Upper lobe of right lung (tissue), 1 donor: ENCODE measurements around the gene WBP1L. TPM values are rescaled to one million over a fixed set of nuclear protein-coding genes. Genes with fewer than 3 reads are reported as not detected.

Source experiments
- ATAC-seq: fragments of 200-7000 bp; cut with Tn5 transposase; one replicate; pipeline ENCODE4 v1.9.1; 2020; ENCODE audit warnings: mild to moderate bottlenecking, moderate library complexity
- DNase-seq: peaks from one replicate; pipeline ENCODE4 v3.0.0-alpha.2; 2020
- H3K27ac ChIP-seq: fragments of 200-600 bp; one replicate; pipeline ENCODE4 v1.8.0; 2022
- H3K27me3 ChIP-seq: fragments of 200-600 bp; one replicate; pipeline ENCODE4 v1.8.0; 2022; ENCODE audit warnings: mild to moderate bottlenecking
- H3K36me3 ChIP-seq: fragments of 200-600 bp; one replicate; pipeline ENCODE4 v1.8.0; 2022
- H3K4me1 ChIP-seq: fragments of 200-600 bp; one replicate; pipeline ENCODE4 v1.8.0; 2022
- H3K4me3 ChIP-seq: fragments of 200-600 bp; one replicate; pipeline ENCODE4 v1.8.0; 2022; ENCODE audit warnings: mild to moderate bottlenecking
- H3K9me3 ChIP-seq: fragments of 200-600 bp; one replicate; pipeline ENCODE4 v1.8.0; 2022
- intact Hi-C: fragments of 100-400 bp; cut with DNase I; formaldehyde crosslinking; loops from one replicate; pipeline ENCODE4 v1.11.0; 2022
- total RNA-seq: library from RNA; stranded (reverse); fragmentation: NEBNext Ultra II Directional; extraction: Animal tissue kit (Norgen Biotek cat#: 25700); gene quantifications from one replicate; pipeline ENCODE4 v1.2.1, GENCODE V29; 2021
- TF ChIP-seq, protein P1 (sequence below): fragments of 200-600 bp; IDR thresholded peaks from one replicate; pipeline ENCODE4 v1.8.0; 2022; ENCODE audit warnings: antibody characterized with exemption
- donor health status: DM: no; HTN: yes; CAD: no; lungs with severe emphysema.

WBP1L gene
- total RNA-seq, 1 donor from 2014 or later: 49.0 TPM

DNA sequence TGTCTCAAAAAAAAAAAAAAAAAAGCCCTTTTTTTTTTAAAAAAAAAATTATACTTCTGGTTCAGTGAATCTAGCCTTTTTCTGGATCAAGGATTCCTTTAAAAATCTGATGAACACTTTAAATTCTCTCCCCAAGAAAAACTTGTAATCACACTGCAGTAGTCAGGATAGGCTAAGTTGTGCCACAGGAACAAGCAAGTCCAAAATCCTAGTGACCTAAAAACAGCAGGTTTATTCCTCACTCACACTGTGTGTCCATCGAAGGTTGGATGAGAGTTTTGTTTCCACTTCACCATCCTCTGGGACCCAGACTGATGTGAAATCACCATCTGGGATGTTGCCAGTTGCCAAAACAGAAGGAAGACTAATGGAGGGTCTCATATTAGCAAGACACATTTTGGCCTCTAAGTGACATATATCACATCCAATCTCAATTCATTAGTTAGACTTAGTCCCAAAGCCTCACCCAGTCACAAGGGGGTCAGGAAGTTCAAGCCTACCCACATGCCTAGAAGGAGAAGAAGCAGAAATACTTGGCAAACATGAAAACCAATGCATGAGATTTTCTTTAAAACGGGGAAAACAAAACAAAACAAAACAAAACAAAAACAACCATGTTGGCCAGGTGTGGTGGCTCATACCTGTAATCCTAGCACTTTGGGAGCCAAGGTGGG lies 60.8 kb downstream of the WBP1L start:
- DNase-seq: no peak
- Histone ChIP-seq H3K27ac (no peak overlapping the region), H3K9me3 (no peaks in the 10 kb centered on the region), H3K36me3 (peaks cover 18% of the 10 kb centered on the region), H3K4me3 (no peak overlapping the region), H3K4me1 (peaks cover 40% of the 10 kb centered on the region), H3K27me3 (no peaks in the 10 kb centered on the region)
- no peak for ATAC-seq
- intact Hi-C loops: no loop called here
- TF ChIP-seq, protein P1, sequence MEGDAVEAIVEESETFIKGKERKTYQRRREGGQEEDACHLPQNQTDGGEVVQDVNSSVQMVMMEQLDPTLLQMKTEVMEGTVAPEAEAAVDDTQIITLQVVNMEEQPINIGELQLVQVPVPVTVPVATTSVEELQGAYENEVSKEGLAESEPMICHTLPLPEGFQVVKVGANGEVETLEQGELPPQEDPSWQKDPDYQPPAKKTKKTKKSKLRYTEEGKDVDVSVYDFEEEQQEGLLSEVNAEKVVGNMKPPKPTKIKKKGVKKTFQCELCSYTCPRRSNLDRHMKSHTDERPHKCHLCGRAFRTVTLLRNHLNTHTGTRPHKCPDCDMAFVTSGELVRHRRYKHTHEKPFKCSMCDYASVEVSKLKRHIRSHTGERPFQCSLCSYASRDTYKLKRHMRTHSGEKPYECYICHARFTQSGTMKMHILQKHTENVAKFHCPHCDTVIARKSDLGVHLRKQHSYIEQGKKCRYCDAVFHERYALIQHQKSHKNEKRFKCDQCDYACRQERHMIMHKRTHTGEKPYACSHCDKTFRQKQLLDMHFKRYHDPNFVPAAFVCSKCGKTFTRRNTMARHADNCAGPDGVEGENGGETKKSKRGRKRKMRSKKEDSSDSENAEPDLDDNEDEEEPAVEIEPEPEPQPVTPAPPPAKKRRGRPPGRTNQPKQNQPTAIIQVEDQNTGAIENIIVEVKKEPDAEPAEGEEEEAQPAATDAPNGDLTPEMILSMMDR: no peak

DNA sequence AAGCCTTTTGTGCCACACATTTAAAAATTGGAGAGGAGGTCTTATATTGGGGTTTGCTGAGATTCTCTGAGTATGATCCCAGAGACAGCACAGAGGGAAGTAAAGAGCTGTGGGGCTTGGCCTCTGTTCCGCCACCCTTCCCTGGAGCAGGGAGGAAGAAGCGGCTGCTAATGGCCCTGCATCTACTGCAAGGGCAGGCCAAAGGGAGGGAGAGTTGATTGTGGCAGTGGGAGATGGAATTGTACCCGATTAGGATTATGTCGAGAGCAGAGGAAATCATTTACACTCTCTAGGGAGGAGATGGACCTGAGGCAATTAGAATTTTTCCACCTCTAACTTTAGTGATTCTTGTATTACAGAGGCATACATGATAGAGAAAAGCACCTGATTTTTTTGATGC lies 64.6 kb downstream of the WBP1L start:
- no peak for ATAC-seq
- TF ChIP-seq, protein P1: no peak
- Histone ChIP-seq H3K36me3 (peaks cover 38% of the 10 kb centered on the region), H3K27ac (no peak overlapping the region), H3K27me3 (no peaks in the 10 kb centered on the region), H3K4me3 (no peak overlapping the region), H3K9me3 (no peaks in the 10 kb centered on the region), H3K4me1 (peaks cover 14% of the 10 kb centered on the region)
- intact Hi-C loops: no loop called here
- no peak for DNase-seq

DNA sequence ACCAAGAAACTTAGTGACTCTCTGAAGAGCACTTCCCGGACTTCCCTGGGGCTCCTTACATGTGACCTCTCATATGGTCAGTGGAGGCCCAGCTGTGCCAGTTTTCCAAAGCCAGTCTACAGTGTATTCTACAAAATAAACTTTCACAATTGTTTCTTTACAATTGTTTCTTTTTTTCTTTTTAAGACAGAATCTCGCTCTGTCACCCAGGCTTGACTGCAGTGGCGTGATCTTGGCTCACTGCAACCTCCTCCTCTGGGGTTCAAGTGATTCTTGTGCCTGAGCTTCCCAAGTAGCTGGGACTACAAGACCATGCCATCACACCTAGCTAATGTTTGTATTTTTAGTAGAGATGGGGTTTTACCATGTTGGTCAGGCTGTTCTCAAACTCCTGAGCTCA lies 67.6 kb downstream of the WBP1L start:
- intact Hi-C loops: no loop called here
- DNase-seq: no peak

DNA sequence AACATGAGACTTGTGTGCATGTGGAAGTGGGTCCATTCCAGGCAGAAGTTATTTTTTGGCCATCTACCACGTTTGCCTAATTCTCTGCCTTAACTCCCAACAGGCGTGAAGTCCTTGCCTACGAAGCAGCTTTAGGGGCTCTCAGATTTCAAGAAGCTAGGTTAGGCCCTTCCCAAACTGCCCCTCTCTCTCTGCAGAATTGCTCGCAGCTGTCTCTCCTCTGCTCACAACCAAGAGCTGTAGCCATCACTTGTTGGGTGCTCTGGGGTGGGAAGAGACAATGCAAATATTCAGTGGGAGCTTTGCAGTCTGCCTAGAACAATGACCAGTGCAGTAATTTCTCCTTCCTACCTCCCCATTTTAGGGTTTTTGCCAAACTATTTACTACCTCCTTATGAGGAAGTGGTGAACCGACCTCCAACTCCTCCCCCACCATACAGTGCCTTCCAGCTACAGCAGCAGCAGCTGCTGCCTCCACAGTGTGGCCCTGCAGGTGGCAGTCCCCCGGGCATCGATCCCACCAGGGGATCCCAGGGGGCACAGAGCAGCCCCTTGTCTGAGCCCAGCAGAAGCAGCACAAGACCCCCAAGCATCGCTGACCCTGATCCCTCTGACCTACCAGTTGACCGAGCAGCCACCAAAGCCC lies 68.6 kb downstream of the WBP1L start:
- intact Hi-C loops: no loop called here
- H3K9me3 ChIP-seq: no peaks in the 10 kb centered on the region
- H3K4me1 ChIP-seq: peaks cover 43% of the 10 kb centered on the region
- H3K27me3 ChIP-seq: no peaks in the 10 kb centered on the region
- no peak for DNase-seq
- no peak overlapping the region for H3K27ac ChIP-seq
- H3K36me3 ChIP-seq: peaks cover 56% of the 10 kb centered on the region
- TF ChIP-seq, protein P1: no peak
- ATAC-seq: peak; percentile 42
- no peak overlapping the region for H3K4me3 ChIP-seq

More for the DNA sequence above, 67.6 kb downstream of the WBP1L start:
- no peaks in the 10 kb centered on the region for H3K9me3 ChIP-seq
- H3K27me3 ChIP-seq: no peaks in the 10 kb centered on the region
- peaks cover 38% of the 10 kb centered on the region for H3K4me1 ChIP-seq
- TF ChIP-seq, protein P1: no peak
- no peak overlapping the region for H3K4me3 ChIP-seq
- H3K27ac ChIP-seq: no peak overlapping the region
- ATAC-seq: no peak
- peaks cover 56% of the 10 kb centered on the region for H3K36me3 ChIP-seq

DNA sequence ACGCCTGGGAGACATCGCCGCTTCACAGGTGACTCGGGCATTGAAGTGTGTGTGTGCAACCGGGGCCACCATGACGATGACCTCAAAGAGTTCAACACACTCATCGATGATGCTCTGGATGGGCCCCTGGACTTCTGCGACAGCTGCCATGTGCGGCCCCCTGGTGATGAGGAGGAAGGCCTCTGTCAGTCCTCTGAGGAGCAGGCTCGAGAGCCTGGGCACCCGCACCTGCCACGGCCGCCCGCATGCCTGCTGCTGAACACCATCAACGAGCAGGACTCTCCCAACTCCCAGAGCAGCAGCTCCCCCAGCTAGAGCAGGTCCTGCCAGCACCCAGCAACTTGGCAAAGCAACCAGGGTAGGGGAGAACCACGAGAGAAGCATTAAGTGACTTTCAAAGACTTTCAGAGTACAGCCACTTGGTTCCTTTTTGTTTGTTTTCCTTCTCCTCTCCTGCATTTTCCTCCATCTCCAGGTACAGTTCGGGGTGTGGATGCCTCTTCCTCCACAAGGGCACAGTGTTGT lies 69.3 kb downstream of the WBP1L start:
- Histone ChIP-seq H3K4me3 (no peak overlapping the region), H3K36me3 (peaks cover 53% of the 10 kb centered on the region), H3K27ac (peak overlapping the region; percentile 42), H3K4me1 (peaks cover 43% of the 10 kb centered on the region), H3K9me3 (no peaks in the 10 kb centered on the region), H3K27me3 (no peaks in the 10 kb centered on the region)
- DNase-seq (no peak), ATAC-seq (no peak)
- TF ChIP-seq, protein P1: no peak
- intact Hi-C loops: no loop called here
